Heart left ventricle (tissue), 16 donors: Measurements from ENCODE around the gene AKAP13. TPM values are rescaled to one million over a fixed set of nuclear protein-coding genes. Genes with fewer than 3 reads are reported as not detected.

Experiments used
- ATAC-seq, 4 donors: fragments of 200-7000 bp; cut with Tn5 transposase; one replicate each; pipeline ENCODE4 v1.9.1; 2020 to 2022; ENCODE audit warnings: moderate library complexity in 4 of 4, mild to moderate bottlenecking in 3 of 4, moderate number of reproducible peaks in 1 of 4
- DNase-seq, 5 donors: peaks; one replicate each; pipeline ENCODE4 v3.0.0-alpha.2; 2020
- H3K27ac ChIP-seq, 12 donors: fragments of 200-600 bp; sonication (generic) in 4 of 12; one replicate each; pipeline versions ENCODE4 v1.5.0 to v1.8.0; 2016 to 2022; ENCODE audit warnings: mild to moderate bottlenecking in 2 of 12
- H3K27me3 ChIP-seq, 9 donors: fragments of 200-600 bp; sonication (generic) in 2 of 9; one replicate each; pipeline versions ENCODE4 v1.5.1 to v1.8.0; 2016 to 2022; ENCODE audit warnings: mild to moderate bottlenecking in 3 of 9
- H3K36me3 ChIP-seq, 9 donors: fragments of 200-600 bp; sonication (generic) in 2 of 9; one replicate each; pipeline versions ENCODE4 v1.5.0 to v1.8.0; 2018 to 2022; ENCODE audit warnings: mild to moderate bottlenecking in 2 of 9
- H3K4me1 ChIP-seq, 12 donors: fragments of 200-600 bp; sonication (generic) in 4 of 12; one replicate each; pipeline versions ENCODE4 v1.5.0 to v1.8.0; 2016 to 2022; ENCODE audit warnings: mild to moderate bottlenecking in 3 of 12
- H3K4me3 ChIP-seq, 12 donors: fragments of 200-600 bp; sonication (generic) in 4 of 12; one replicate each; pipeline versions ENCODE4 v1.5.0 to v1.8.0; 2017 to 2022; ENCODE audit warnings: mild to moderate bottlenecking in 9 of 12, moderate library complexity in 4 of 12
- H3K9me3 ChIP-seq, 12 donors: fragments of 200-600 bp; sonication (generic) in 4 of 12; one replicate each; pipeline versions ENCODE4 v1.5.0 to v1.8.0; 2016 to 2022; ENCODE audit warnings: mild to moderate bottlenecking in 1 of 12
- CTCF ChIP-seq, 12 donors: fragments of 200-600 bp; sonication (generic) in 4 of 12; IDR thresholded peaks; one replicate each; pipeline versions ENCODE4 v1.5.0 to v1.8.0; 2018 to 2022; ENCODE audit warnings: antibody characterized with exemption in 12 of 12, mild to moderate bottlenecking in 5 of 12
- POLR2A ChIP-seq, 2 donors: fragments of 450-650 bp; IDR thresholded peaks; one replicate each; pipeline ENCODE4 v1.6.1; 2017; ENCODE audit warnings: antibody characterized with exemption in 2 of 2, mild to moderate bottlenecking in 2 of 2, moderate library complexity in 2 of 2
- WGBS, 4 donors: extraction: QIAGEN DNeasy Blood & Tissue Kit in 2 of 4; methylation state at CpG; one replicate each; pipeline versions ENCODE4 v1.1.5 to v1.1.7; 2013 to 2018; 5-methylcytosine and 5-hydroxymethylcytosine counted together
- intact Hi-C, 10 donors: fragments of 100-400 bp; cut with DNase I; formaldehyde crosslinking; loops; one replicate each; pipeline versions ENCODE4 v1.11.1 to v1.14.2; 2022
- polyA plus RNA-seq, 2 donors: library from polyadenylated mRNA; stranded (reverse); fragments of 200-250 nt; gene quantifications; one replicate each; pipeline ENCODE4 v1.2.3, GENCODE V29; 2013
- total RNA-seq, 9 donors: library from RNA; depleted of rRNA in 2 of 9; stranded (reverse); fragments of >200 nt in 2 of 9; fragmentation: NEBNext Ultra II Directional in 3 of 9; extraction: Animal tissue kit (Norgen Biotek cat#: 25700) in 3 of 9; gene quantifications; one replicate each; pipeline versions ENCODE4 v1.1.0 to v1.2.4, GENCODE V29; 2016 to 2023
- donor health status: ischemic (EF 13 %, LVEDD 7.1; RV severe dilation, severe dysfunction).
- donor health status: healthy with polysubstance abuse.
- donor health status: DM: no; HTN: yes; CAD: no.
- donor health status: DM: no; HTN: no; CAD: no.
- donor health status: ischemic (EF 25% LVEDD 6.9; RV normal size, moderate dysfunction).
- donor health status: ischemic (EF 25% LVEDD 5.7; RV mildly dilated, moderate dysfunction).
- donor health status: healthy.
- donor health status: DM: yes; HTN: yes; CAD: no.
- donor health status: ischemic (EF 35%, LVEDD 5.7; RV mildly dilated, moderate dysfunction).
- donor health status: nonischemic (EF 11% LVEDD 7.7; RV severe dilation, severe dysfunction).
- donor health status: DM: yes; HTN: yes; CAD: no.
- donor health status: PGD.
- donor health status: ischemic (EF 29% LVEDD 5.4; RV normal size, mild dysfunction).
- donor health status: nonischemic (EF 23%, LVEDD 6.1; RV moderate dilation, normal function).

Gene AKAP13
- total and polyA plus RNA-seq, 11 donors, result 124 to 598 (median 340) TPM

GRCh38 chr15:85382942-85383341 lies 2.5 kb downstream of the AKAP13 start:
- no peaks in the 10 kb centered on the region for H3K27me3 ChIP-seq
- TF ChIP-seq POLR2A (IDR thresholded peaks at IDR 0.05) (no peak), CTCF (IDR thresholded peaks at IDR 0.05) (no peak)
- peaks cover 0 to 50% (median 32%) of the 10 kb centered on the region in 12 donors for H3K4me1 ChIP-seq
- ATAC-seq (no peak), DNase-seq (no peak)
- H3K9me3 ChIP-seq, result no peaks in the 10 kb centered on the region
- intact Hi-C loops, result loop anchor here in 7 of 10 donors (5.0 to 10.0 kb wide), 8 partner anchors 39 to 122 kb away; no protein-coding TSS in a partner anchor
- 40 to 52% (median 41%) methylated on average over 4 of the region's 4 CpGs for WGBS, 4 donors
- peaks cover 0 to 12% (median 0%) of the 10 kb centered on the region in 9 donors for H3K36me3 ChIP-seq
- peak overlapping the region in 11 of 12 donors; percentile 73 to 98 (median 90) for H3K4me3 ChIP-seq
- H3K27ac ChIP-seq, result peak overlapping the region in 11 of 12 donors; percentile 13 to 98 (median 94)

GRCh38 chr15:85383470-85384148 lies 3.2 kb downstream of the AKAP13 start:
- H3K27me3 ChIP-seq, result no peaks in the 10 kb centered on the region
- H3K36me3 ChIP-seq, result peaks cover 0 to 12% (median 0%) of the 10 kb centered on the region in 9 donors
- ATAC-seq (no peak), DNase-seq (no peak)
- 44 to 61% (median 53%) methylated on average over 2 of the region's 2 CpGs for WGBS, 4 donors
- H3K4me1 ChIP-seq, result peaks cover 0 to 57% (median 37%) of the 10 kb centered on the region in 12 donors
- H3K9me3 ChIP-seq, result no peaks in the 10 kb centered on the region
- intact Hi-C loops, result loop anchor here in 7 of 10 donors (5.0 to 10.0 kb wide), 8 partner anchors 39 to 121 kb away; no protein-coding TSS in a partner anchor
- peak overlapping the region in 8 of 12 donors; percentile 81 to 98 (median 90) for H3K4me3 ChIP-seq
- TF ChIP-seq POLR2A (IDR thresholded peaks at IDR 0.05), result no peak
- TF ChIP-seq CTCF (IDR thresholded peaks at IDR 0.05), result no peak
- peak overlapping the region in 11 of 12 donors; percentile 13 to 98 (median 94) for H3K27ac ChIP-seq

DNA sequence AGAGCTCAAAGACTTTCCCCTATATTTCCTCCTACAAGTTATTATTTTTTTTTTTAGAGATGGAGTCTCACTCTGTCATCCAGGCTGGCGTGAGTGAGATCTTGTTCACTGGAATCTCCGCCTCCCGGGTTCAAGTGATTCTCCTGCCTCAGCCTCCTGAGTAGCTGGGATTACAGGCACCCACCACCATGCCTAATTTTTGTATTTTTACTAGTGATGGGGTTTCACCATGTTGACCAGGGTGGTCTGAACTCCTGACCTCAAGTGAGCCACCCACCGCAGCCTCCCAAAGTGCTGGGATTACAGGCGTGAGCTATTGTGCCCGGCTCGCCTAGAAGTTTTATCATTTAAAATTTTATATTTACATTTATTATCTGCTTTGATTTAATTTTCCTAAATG lies 5.9 kb downstream of the AKAP13 start:
- H3K27ac ChIP-seq, result peak overlapping the region in 2 of 12 donors; percentile 9 to 52
- H3K9me3 ChIP-seq, result no peaks in the 10 kb centered on the region
- H3K36me3 ChIP-seq, result peaks cover 0 to 17% (median 0%) of the 10 kb centered on the region in 9 donors
- DNase-seq (no peak), ATAC-seq (no peak)
- H3K27me3 ChIP-seq, result no peaks in the 10 kb centered on the region
- intact Hi-C loops, result loop anchor here in 4 of 10 donors (10.0 kb wide), 4 partner anchors 51 to 119 kb away; no protein-coding TSS in a partner anchor
- TF ChIP-seq POLR2A (IDR thresholded peaks at IDR 0.05) (no peak), CTCF (IDR thresholded peaks at IDR 0.05) (no peak)
- 69 to 81% (median 72%) methylated on average over 7 of the region's 7 CpGs for WGBS, 4 donors
- peaks cover 0 to 74% (median 52%) of the 10 kb centered on the region in 12 donors for H3K4me1 ChIP-seq
- no peak overlapping the region for H3K4me3 ChIP-seq

GRCh38 chr15:85388566-85389305 lies 8.3 kb downstream of the AKAP13 start:
- peaks cover 0 to 75% (median 47%) of the 10 kb centered on the region in 12 donors for H3K4me1 ChIP-seq
- intact Hi-C loops, result loop anchor here in 4 of 10 donors (10.0 kb wide), 4 partner anchors 54 to 116 kb away; no protein-coding TSS in a partner anchor
- H3K36me3 ChIP-seq, result peaks cover 0 to 17% (median 0%) of the 10 kb centered on the region in 9 donors
- H3K4me3 ChIP-seq, result peak overlapping the region in 1 of 12 donors; percentile 1
- H3K27ac ChIP-seq, result peak overlapping the region in 10 of 12 donors; percentile 9 to 53 (median 49)
- 47 to 57% (median 54%) methylated on average over 5 of the region's 5 CpGs for WGBS, 4 donors
- DNase-seq, result no peak
- peak in 1 of 4 donors; percentile 20 for ATAC-seq
- no peaks in the 10 kb centered on the region for H3K9me3 ChIP-seq
- H3K27me3 ChIP-seq, result no peaks in the 10 kb centered on the region
- TF ChIP-seq CTCF (IDR thresholded peaks at IDR 0.05), result no peak
